ENCODE data around the gene NOS3.

NOS3 gene

GRCh38 chr7:150979713-150980390 lies 11.0 kb upstream of the NOS3 start:
- DNase-seq (ENCODE audit: low read depth), result no peak

- DNase-seq (ENCODE audit: low read depth), result no peak
Observed at GRCh38 chr7:150980663-150981062, 10.2 kb upstream of the NOS3 start.

GRCh38 chr7:150981644-150982043 lies 9.2 kb upstream of the NOS3 start:
- no peak for DNase-seq (ENCODE audit: low read depth)

GRCh38 chr7:150982351-150982750 lies 8.5 kb upstream of the NOS3 start:
- no peak for DNase-seq (ENCODE audit: low read depth)

GRCh38 chr7:150983893-150984368 lies 6.9 kb upstream of the NOS3 start:
- no peak for DNase-seq (ENCODE audit: low read depth)

- DNase-seq (ENCODE audit: low read depth), result peak; percentile 37
Observed at GRCh38 chr7:150986099-150986512, 4.7 kb upstream of the NOS3 start.

- no peak for DNase-seq (ENCODE audit: low read depth)
Observed at GRCh38 chr7:150986556-150986955, 4.3 kb upstream of the NOS3 start.

- peak; percentile 51 for DNase-seq (ENCODE audit: low read depth)
Observed at GRCh38 chr7:150988230-150989226, 2.3 kb upstream of the NOS3 start.

GRCh38 chr7:150989456-150989855 lies 1.4 kb upstream of the NOS3 start:
- DNase-seq (ENCODE audit: low read depth), result no peak

- no peak for DNase-seq (ENCODE audit: low read depth)
Observed at GRCh38 chr7:150992051-150992640, 1.3 kb downstream of the NOS3 start.

GRCh38 chr7:150992833-150993302 lies 2.1 kb downstream of the NOS3 start:
- no peak for DNase-seq (ENCODE audit: low read depth)

GRCh38 chr7:150993511-150993910 lies 2.7 kb downstream of the NOS3 start:
- no peak for DNase-seq (ENCODE audit: low read depth)

GRCh38 chr7:150994141-150994837 lies 3.5 kb downstream of the NOS3 start:
- DNase-seq (ENCODE audit: low read depth), result no peak

- no peak for DNase-seq (ENCODE audit: low read depth)
Observed at GRCh38 chr7:150994838-150995510, 4.2 kb downstream of the NOS3 start.

GRCh38 chr7:150996376-150997074 lies 5.7 kb downstream of the NOS3 start:
- DNase-seq (ENCODE audit: low read depth), result no peak

GRCh38 chr7:150997075-150997511 lies 6.3 kb downstream of the NOS3 start:
- no peak for DNase-seq (ENCODE audit: low read depth)

GRCh38 chr7:150997817-150998216 lies 7.0 kb downstream of the NOS3 start:
- no peak for DNase-seq (ENCODE audit: low read depth)

- no peak for DNase-seq (ENCODE audit: low read depth)
Observed at GRCh38 chr7:150998341-150998740, 7.5 kb downstream of the NOS3 start.

- no peak for DNase-seq (ENCODE audit: low read depth)
Observed at GRCh38 chr7:150999001-150999400, 8.2 kb downstream of the NOS3 start.

- DNase-seq (ENCODE audit: low read depth), result no peak
Observed at GRCh38 chr7:150999497-151000230, 8.8 kb downstream of the NOS3 start.

Data from activated T-helper 9 cell treated with anti-CD3 and anti-CD28 coated beads, Interleukin-2, amount 50 U/mL, for 16 hours (primary cell).